ENCODE data around the gene SLC16A2.

Gene SLC16A2

DNA sequence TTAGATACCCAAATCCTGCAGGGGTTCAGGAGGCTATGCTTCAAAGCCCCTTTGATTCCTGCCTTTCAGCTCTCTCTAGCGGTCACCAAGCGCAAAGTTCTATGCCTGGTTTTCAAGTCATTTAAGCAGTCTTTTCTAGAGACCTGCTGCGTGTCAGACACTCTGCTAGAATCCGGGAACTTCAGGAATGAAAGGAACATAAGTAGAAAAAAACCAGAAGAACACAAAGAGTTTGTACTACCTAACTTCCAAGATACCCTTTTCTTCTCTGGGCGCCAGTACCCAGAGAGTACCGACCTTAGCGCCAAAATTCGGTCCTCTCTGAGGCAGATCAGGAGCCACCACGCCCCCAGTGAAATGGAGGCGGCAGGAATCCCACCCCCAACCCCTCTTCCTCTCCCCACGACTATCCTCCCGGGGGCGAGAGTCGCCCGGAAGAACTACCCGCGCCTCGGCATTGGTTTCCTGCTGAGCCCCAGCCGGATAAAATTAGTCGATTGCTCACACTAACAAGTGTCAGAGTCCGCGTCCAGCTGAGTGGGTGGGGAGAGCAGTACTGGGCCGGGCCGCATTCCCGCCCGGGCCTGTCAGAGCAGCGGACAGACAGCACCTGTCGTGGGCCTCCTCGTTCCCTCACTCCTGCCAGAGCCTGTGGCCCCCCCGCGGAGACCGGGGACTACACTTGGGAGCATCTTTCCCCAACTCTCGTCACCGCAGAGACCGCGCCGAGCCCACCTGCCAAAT, 114.3 kb downstream of the SLC16A2 start (continued):
- TF ChIP-seq, protein P1, sequence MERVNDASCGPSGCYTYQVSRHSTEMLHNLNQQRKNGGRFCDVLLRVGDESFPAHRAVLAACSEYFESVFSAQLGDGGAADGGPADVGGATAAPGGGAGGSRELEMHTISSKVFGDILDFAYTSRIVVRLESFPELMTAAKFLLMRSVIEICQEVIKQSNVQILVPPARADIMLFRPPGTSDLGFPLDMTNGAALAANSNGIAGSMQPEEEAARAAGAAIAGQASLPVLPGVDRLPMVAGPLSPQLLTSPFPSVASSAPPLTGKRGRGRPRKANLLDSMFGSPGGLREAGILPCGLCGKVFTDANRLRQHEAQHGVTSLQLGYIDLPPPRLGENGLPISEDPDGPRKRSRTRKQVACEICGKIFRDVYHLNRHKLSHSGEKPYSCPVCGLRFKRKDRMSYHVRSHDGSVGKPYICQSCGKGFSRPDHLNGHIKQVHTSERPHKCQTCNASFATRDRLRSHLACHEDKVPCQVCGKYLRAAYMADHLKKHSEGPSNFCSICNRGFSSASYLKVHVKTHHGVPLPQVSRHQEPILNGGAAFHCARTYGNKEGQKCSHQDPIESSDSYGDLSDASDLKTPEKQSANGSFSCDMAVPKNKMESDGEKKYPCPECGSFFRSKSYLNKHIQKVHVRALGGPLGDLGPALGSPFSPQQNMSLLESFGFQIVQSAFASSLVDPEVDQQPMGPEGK (tag by site-specific recombination; IDR thresholded peaks at IDR 0.05) = peak; percentile 69
- TF ChIP-seq ZSCAN30 (tag by site-specific recombination; IDR thresholded peaks at IDR 0.05) = 0 out of 2 replicates have a peak, but pooled peaks have one; percentile 8
- no peak for TF ChIP-seq ZNF521 (tag by site-specific recombination; IDR thresholded peaks at IDR 0.05)
- TF ChIP-seq ZNF311 (tag by site-specific recombination; IDR thresholded peaks at IDR 0.05; ENCODE audit: borderline replicate concordance) = no peak
- no peak for TF ChIP-seq ZNF560 (tag by site-specific recombination; IDR thresholded peaks at IDR 0.05; ENCODE audit: borderline replicate concordance)
- no peak for TF ChIP-seq ZNF121 (tag by site-specific recombination; IDR thresholded peaks at IDR 0.05)
- TF ChIP-seq, protein P2, sequence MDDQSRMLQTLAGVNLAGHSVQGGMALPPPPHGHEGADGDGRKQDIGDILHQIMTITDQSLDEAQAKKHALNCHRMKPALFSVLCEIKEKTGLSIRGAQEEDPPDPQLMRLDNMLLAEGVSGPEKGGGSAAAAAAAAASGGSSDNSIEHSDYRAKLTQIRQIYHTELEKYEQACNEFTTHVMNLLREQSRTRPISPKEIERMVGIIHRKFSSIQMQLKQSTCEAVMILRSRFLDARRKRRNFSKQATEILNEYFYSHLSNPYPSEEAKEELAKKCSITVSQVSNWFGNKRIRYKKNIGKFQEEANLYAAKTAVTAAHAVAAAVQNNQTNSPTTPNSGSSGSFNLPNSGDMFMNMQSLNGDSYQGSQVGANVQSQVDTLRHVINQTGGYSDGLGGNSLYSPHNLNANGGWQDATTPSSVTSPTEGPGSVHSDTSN (CRISPR knock-in tag; IDR thresholded peaks at IDR 0.05) = 0 out of 2 replicates have a peak, but pooled peaks have one; percentile 3
- TF ChIP-seq, protein P3, sequence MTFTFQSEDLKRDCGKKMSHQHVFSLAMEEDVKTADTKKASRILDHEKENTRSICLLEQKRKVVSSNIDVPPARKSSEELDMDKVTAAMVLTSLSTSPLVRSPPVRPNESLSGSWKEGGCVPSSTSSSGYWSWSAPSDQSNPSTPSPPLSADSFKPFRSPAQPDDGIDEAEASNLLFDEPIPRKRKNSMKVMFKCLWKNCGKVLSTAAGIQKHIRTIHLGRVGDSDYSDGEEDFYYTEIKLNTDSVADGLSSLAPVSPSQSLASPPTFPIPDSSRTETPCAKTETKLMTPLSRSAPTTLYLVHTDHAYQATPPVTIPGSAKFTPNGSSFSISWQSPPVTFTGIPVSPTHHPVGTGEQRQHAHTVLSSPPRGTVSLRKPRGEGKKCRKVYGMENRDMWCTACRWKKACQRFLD (tag by site-specific recombination; IDR thresholded peaks at IDR 0.05) = no peak
- no peak for TF ChIP-seq ZFP3 (tag by site-specific recombination; IDR thresholded peaks at IDR 0.05; ENCODE audit: low read depth)
- TF ChIP-seq GLIS1 (tag by site-specific recombination; IDR thresholded peaks at IDR 0.05) = peak; percentile 53
- no peak for TF ChIP-seq ZFP69B (tag by site-specific recombination; IDR thresholded peaks at IDR 0.05)
- no peak for TF ChIP-seq ZNF843 (tag by site-specific recombination; IDR thresholded peaks at IDR 0.05)
- TF ChIP-seq ZEB2 (tag by site-specific recombination; IDR thresholded peaks at IDR 0.05) = no peak
- no peak for TF ChIP-seq ZNF792 (tag by site-specific recombination; IDR thresholded peaks at IDR 0.05)
- no peak for TF ChIP-seq RBAK (tag by site-specific recombination; IDR thresholded peaks at IDR 0.05)
- TF ChIP-seq ZNF701 (tag by site-specific recombination; IDR thresholded peaks at IDR 0.05) = no peak
- TF ChIP-seq ZNF473 (tag by site-specific recombination; IDR thresholded peaks at IDR 0.05) = no peak
- TF ChIP-seq ZNF654 (tag by site-specific recombination; IDR thresholded peaks at IDR 0.05; ENCODE audit: low read depth) = peak; percentile 58
- no peak for TF ChIP-seq ZFP41 (tag by site-specific recombination; IDR thresholded peaks at IDR 0.05; ENCODE audit: borderline replicate concordance)
- peak; percentile 16; the same call in 1 of the 2 replicates for TF ChIP-seq SCRT1 (tag by site-specific recombination; IDR thresholded peaks at IDR 0.05; ENCODE audit: borderline replicate concordance)
- no peak for TF ChIP-seq REPIN1 (tag by site-specific recombination; IDR thresholded peaks at IDR 0.05; ENCODE audit: low read depth)
- no peak for TF ChIP-seq GFI1B (tag by site-specific recombination; IDR thresholded peaks at IDR 0.05)
- TF ChIP-seq, protein P4, sequence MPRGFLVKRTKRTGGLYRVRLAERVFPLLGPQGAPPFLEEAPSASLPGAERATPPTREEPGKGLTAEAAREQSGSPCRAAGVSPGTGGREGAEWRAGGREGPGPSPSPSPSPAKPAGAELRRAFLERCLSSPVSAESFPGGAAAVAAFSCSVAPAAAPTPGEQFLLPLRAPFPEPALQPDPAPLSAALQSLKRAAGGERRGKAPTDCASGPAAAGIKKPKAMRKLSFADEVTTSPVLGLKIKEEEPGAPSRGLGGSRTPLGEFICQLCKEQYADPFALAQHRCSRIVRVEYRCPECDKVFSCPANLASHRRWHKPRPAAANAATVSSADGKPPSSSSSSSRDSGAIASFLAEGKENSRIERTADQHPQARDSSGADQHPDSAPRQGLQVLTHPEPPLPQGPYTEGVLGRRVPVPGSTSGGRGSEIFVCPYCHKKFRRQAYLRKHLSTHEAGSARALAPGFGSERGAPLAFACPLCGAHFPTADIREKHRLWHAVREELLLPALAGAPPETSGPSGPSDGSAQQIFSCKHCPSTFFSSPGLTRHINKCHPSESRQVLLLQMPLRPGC (tag by site-specific recombination; IDR thresholded peaks at IDR 0.05) = 0 out of 2 replicates have a peak, but pooled peaks have one; percentile 12
- no peak for TF ChIP-seq TCF7L2 (IDR thresholded peaks at IDR 0.05; ENCODE audit: borderline replicate concordance, low read depth, low read length)
- TF ChIP-seq ZNF747 (tag by site-specific recombination; IDR thresholded peaks at IDR 0.05) = no peak
- no peak for TF ChIP-seq ZNF394 (tag by site-specific recombination; IDR thresholded peaks at IDR 0.05; ENCODE audit: borderline replicate concordance)
- TF ChIP-seq, protein P5, sequence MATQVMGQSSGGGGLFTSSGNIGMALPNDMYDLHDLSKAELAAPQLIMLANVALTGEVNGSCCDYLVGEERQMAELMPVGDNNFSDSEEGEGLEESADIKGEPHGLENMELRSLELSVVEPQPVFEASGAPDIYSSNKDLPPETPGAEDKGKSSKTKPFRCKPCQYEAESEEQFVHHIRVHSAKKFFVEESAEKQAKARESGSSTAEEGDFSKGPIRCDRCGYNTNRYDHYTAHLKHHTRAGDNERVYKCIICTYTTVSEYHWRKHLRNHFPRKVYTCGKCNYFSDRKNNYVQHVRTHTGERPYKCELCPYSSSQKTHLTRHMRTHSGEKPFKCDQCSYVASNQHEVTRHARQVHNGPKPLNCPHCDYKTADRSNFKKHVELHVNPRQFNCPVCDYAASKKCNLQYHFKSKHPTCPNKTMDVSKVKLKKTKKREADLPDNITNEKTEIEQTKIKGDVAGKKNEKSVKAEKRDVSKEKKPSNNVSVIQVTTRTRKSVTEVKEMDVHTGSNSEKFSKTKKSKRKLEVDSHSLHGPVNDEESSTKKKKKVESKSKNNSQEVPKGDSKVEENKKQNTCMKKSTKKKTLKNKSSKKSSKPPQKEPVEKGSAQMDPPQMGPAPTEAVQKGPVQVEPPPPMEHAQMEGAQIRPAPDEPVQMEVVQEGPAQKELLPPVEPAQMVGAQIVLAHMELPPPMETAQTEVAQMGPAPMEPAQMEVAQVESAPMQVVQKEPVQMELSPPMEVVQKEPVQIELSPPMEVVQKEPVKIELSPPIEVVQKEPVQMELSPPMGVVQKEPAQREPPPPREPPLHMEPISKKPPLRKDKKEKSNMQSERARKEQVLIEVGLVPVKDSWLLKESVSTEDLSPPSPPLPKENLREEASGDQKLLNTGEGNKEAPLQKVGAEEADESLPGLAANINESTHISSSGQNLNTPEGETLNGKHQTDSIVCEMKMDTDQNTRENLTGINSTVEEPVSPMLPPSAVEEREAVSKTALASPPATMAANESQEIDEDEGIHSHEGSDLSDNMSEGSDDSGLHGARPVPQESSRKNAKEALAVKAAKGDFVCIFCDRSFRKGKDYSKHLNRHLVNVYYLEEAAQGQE (tag by site-specific recombination; IDR thresholded peaks at IDR 0.05) = no peak
- TF ChIP-seq ZBTB17 (tag by site-specific recombination; IDR thresholded peaks at IDR 0.05) = peak; percentile 76
- TF ChIP-seq, protein P6, sequence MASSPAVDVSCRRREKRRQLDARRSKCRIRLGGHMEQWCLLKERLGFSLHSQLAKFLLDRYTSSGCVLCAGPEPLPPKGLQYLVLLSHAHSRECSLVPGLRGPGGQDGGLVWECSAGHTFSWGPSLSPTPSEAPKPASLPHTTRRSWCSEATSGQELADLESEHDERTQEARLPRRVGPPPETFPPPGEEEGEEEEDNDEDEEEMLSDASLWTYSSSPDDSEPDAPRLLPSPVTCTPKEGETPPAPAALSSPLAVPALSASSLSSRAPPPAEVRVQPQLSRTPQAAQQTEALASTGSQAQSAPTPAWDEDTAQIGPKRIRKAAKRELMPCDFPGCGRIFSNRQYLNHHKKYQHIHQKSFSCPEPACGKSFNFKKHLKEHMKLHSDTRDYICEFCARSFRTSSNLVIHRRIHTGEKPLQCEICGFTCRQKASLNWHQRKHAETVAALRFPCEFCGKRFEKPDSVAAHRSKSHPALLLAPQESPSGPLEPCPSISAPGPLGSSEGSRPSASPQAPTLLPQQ (tag by site-specific recombination; IDR thresholded peaks at IDR 0.05) = no peak
- TF ChIP-seq ZNF544 (tag by site-specific recombination; IDR thresholded peaks at IDR 0.05) = no peak

Data from HEK293 (cell line).